Glomerular endothelial cell (primary cell): ENCODE results near the gene TMEM92. TPM values are rescaled to one million over a fixed set of nuclear protein-coding genes. Genes with fewer than 3 reads are reported as not detected.
"Not testable (repeated sequence)": the region's sequence is repeated elsewhere in the genome, so short reads cannot be mapped to it uniquely, and the experiment has no call there.

ENCODE experiments used
- DNase-seq: peaks from one replicate; pipeline ENCODE4 v3.0.0-alpha.2; 2011; ENCODE audit warnings: low read depth, low spot score; ENCODE audit errors: extremely low read depth
- total RNA-seq: library from RNA; depleted of rRNA; stranded (reverse); fragments of >200 nt; gene quantifications from 2 replicates; pipeline ENCODE4 v1.2.3, GENCODE V29; 2015

Gene TMEM92
- total RNA-seq, 1 donor from 2014 or later = 0.12 TPM

DNA sequence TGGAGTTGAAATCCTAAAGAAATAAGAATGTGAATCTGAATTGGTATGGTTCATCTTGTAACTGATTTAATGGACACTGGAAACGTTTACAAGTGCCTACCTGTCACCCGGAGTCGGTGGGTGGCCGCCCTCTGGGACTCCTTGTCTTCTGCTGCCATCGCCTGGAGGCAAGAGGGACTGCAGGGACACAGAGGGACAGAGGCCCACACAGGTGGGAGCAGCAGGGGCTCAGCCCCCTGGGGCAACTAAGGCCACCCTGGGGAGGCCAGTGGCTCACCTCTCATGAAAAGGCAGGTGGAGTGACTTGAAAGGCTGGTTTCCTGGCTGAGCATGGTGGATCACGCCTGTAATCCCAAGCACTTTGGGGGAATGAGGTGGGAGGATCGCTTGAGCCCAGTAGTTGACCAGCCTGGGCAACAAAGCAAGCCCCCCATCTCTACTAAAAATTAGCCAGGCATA is 23.2 kb downstream of the TMEM92 start:
- no peak for DNase-seq

DNA sequence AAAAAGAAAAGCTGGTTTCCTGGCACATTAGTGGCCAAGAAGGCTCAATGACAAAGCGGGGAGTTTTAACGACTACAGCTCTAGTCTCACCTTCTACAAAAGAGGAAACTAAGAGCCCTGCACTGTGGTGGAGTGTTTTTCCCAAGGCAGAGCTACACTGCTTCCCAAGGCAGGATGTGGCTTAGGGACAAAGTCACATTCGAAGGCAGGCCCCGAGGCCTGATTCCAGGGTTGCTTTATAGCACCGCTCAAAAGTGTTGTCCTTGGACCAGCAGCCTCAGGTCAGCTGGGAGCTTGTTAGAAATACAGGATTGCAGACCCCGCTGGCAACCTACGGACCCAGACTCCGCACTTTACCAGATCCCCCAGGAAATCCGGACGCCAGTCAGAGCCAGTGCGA is 23.8 kb downstream of the TMEM92 start:
- no peak for DNase-seq

DNA sequence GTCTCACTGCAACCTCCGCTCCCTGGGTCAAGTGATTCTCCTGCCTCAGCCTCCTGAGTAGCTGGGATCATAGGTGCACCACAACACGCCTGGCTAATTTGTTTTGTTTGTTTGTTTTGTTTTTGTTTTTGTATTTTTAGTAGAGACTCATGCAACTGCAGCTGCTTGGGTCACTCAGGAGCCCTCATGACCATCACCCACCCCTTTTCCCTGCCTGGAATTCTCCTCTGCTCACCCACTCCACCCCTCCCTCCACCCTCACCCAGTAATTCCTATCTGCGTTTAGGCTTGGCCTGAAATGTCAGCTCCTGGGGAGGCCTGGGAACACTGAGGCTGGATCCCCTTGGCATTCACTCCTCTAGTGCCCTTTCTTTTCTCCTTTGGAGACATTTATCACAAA is 25.5 kb downstream of the TMEM92 start:
- DNase-seq = no peak

DNA sequence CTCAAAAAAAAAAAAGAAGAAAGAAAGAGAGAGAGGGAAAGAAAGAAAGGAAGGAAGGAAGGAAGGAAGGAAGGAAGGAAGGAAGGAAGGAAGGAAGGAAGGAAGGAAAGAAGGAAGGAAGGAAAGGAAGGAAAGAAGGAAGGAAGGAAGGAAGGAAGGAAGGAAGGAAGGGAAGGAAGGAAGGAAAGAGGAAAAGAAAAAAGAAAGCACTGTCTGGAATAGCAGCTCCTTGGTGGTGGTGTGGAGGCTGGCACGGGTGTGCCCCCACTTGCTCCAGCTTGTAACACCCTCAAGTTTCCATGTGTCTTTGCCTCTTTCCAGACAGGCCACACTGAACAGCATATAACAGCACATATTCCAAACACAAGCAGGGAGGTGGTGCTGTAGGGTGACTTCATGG is 26.6 kb downstream of the TMEM92 start:
- not testable (repeated sequence) for DNase-seq

DNA sequence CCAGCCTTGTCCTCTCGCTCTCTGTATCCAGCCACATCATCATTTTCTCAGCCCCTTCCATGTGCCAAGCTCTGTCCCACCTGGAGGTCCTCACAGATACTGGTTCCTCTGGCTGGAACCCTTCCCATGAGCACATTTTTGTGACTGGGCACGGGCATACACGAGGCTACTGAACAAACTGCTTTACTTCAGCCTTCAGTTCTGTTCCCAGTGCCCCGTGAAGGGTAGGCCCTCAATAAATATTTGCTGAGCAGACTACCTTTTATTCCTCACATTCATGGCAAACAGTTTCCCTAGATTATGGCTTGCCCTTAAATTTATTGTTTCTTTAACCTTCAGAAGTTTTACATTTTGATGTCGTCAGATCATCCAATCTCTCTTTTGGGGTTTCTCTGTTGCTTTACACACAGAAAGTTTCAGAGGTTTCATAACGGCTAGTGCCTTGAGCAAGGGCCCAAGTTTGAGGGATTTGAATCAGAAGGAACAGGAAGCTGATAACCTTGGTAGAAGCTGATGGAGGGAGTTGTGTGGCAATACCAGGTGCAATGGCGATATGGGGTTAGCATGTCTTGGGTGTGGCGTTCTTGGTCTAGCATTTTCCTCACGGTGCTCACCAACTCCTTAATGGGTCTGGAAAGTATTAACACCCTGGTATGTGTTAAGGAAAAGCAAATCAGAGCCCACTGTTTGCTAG is 27.8 kb downstream of the TMEM92 start:
- DNase-seq = no peak

DNA sequence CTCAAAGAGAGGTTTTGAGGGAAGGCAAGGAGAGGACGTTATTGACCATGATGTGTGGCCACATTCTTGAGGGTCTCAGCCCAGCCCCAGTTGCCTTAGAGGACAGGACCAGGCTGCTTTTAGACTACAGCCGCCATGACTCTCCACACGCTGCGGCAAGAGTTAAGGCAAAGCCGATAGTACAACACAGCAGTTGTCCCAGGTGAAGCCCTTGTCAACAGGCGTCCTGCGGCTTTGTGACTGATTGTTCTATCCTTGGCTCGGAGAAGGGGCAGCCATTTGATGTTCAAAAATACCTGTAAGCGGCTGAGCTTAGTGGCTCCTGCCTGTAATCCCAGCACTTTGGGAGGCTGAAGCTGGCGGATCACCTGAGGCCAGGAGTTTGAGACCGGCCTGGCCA is 28.8 kb downstream of the TMEM92 start:
- DNase-seq = no peak

DNA sequence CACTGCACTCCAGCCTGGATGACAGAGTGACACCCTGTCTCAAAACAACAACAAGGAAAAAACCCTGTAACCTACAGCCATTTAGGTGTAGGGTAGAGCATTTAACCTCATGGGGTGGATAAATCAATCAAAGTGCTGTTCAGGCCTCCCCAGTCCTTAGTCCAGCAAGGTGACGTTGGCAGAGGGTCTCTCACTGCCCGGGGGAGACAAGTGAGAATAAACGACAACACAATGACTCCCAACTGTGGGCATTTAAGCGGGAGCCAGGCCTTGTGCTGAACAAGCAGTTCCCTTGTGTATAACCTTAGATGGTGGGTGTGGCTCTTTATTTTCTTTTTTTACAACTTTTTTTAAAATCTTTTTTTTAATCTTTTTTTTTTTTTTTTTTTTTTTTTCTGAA is 29.3 kb downstream of the TMEM92 start:
- DNase-seq = no peak

DNA sequence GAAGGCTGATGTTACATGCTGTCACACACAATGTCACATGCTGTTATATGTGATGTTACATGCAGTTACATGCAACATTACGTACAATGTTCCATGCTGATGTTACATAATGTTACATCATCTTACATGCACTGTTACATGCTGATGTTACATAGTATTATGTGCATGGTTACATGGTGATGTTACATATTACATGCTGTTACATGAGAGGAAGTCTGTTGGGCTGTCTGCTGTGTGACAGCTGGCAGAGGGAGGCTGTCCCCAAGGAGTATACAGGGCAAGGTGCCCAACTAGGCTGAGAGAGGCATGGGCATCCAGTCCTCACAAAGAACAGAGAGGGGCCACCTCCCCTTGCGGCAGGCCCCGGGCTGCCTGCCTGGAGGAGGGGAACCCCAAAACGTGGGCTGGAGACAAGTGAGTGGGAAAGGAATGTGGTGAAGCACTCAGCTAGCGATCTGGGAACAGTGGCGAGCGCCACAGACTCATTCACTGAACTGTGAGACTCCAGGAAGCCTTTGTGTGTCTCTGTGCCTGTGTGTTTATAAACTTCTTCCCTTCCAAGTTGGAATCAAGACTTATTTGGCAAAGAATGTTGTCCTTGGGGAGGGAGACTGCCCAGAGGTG is 30.6 kb downstream of the TMEM92 start:
- no peak for DNase-seq

DNA sequence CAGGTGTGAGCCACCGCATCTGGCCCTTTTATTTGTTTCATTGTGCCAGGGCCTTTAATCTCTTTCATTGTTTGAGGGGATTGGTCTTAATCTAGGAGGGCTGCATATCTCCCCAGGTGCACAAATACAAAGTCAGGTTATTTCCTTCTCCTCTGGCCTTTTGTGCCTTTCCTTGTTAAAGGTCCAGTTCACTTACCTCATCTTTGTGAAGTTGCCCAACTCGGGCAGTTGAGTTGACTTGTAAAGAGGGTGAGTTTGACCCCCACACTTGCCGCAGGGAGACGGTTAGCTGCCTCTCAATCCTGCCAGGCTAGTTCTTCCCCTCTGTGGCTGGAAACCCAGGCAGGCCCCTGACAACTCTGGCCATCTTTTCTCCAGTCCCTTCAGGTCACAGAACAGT is 33.4 kb downstream of the TMEM92 start:
- DNase-seq = no peak

DNA sequence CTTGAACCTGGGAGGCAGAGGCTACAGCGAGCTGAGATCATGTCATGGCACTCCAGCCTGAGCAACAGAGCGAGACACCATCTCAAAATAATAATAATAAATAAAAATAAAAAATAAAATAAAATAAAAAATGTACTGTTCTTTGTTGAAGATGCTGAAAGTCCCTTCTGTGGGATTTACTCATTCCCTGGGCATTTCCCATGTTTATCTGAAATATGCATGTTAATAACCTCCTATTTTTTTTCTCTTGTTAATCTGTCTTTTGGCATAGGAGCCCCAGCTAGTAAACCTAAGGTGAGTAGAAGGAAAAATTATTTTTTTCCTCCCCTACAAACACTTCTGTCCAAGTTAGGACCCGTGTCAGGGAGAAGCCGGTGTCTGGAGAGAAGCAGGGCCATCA is 34.4 kb downstream of the TMEM92 start:
- no peak for DNase-seq

DNA sequence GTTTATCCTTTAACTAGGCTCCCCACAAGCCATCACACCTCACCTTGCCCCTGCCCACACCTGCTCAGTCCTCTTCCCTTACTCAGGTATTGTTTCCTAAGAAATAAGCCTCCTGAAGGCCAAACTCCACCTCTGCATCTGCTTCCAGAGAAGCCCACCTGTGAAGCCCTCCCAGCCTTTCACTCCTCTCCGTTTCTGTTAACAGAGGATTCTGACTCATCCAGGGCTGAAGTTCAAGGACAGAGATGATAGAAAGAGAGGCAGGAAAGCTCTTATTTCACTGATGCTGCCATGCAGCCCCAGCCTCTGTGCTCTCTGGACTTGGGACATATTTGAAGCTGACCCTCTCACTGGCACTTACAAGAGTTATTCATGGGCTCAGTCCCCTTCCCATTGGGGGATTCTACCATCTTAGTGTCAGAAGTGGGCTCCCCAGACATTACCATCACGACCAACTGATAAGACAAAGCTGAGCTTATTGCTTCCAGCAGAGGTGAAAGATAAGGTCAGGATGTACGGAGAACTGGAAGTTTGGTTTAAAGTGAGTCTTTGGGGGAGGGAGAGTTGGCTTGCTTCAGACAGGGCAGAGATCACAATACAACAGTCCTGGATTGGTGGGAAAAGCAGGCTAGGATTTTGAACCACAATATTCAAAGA is 36.3 kb downstream of the TMEM92 start:
- DNase-seq = no peak

DNA sequence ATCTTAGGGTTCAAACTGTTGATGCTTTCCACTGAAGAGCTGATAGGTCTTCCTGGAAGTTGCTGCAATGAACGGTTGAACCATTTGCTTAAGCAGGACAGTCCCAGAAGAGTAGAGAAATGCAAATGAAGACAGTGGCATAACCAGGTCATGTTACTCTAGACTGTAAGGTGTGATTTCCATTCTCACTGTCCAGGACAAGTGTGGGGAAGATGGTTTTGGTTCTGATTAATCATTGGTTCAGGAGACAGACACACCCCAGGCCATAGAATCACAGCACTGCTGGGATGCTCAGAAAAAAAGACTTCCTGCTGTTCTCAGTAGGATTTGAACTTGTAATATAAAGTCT is 36.8 kb downstream of the TMEM92 start:
- DNase-seq = no peak

DNA sequence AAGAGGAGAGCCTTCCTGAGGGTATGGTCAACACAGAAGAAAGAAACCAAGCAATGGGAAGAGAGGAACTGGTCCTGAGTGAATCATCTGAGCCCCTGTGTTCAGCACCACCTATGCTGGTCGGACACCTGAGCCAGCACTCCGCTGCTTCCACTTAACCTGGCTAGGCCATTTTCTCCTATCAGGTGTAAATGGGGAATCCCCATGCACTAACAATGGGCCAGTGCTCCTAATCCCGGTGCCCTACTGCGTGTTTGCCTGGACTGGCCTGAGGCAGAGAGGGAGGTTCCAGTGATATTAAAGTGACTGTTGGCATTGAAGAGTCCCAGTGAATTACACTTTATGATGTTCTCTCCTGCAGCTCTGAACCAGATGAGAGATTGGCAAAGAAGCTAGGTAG is 37.2 kb downstream of the TMEM92 start:
- no peak for DNase-seq

DNA sequence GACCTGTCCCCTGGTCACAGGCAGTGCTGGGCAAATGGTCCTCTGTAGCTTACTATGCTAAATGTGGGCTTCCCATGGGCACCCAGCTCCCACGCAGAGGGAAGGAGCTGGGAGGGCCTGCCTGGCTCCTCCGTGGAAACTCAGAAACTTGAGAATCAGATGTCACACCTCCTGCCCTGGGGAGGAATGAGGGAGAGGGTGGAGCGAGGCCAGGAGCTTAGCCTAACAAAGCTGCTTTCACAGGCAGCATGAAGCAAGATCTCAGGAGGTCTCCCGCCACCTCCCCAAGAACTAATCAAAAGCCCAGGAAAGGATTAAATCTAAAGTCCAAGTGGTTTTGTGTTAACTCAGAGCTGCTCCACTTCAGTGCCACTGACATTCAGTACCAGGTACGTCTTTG is 38.0 kb downstream of the TMEM92 start:
- DNase-seq = no peak

DNA sequence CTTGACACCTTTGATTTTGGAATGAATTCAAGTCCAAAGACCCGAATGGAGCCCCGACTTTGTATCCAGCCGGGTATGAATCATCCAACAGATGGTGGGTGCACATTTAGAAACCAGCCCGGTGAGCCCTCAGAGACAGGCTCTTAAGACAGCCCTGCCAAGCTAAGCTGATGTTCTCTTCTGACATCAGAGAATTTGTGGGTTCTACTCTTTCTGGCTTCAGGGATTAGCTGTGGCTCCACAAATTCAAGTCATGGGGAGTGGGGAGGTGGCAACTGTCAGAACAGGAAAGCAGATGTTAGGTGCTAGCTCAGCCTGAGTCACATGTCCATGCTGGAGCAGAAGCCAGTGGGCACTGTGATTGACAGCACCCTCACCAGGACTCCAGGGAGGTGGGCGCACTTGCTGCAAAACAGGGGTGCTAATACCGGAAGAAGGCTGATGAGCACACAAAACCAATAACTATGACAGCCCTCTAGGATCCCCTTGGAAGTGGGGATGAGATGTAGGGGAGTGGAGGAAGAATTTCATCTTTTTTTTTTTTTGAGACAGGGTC is 40.3 kb downstream of the TMEM92 start:
- DNase-seq = no peak

DNA sequence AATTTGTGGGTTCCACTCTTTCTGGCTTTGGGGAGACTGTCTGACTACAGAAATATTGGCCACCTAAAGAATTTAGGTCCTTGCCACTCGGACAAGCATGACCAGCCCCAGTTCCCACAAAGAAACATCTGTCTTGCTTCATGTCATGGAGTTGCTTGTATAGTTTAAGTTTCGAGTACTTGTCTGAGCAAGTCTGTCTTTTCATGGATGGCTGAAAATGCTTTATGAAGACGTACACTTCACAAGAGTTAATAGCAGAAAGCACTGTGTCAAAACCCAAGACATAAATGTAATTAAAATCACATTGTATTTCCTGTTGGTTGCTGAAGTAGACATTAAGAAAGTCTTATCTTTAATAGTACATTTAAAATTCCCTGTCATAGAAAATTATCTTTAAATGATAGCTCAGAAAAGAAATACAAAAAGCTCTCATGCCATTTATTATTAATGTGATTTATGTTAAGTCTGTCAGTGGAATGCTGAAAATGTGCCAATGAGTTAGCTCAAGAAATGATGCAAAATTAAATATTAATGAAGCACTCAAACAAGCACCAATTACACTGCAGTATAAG is 41.8 kb downstream of the TMEM92 start:
- no peak for DNase-seq

DNA sequence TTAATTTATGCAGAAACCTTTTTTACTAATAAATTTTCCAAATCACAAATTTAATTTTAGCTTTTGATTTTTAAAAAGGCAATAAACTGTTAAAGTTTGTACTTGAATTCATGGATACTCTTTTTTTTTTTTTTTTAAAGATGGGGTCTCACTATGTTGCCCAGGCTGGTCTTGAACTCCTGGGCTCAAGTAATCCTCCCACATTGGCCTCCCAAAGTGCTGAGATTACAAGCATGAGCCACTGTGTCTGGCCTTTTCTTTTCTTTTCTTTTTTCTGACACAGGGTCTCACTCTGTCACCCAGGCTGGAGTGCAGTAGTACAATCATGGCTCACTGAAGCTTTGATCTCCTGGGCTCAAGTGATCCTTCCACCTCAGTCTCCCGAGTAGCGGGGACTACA is 42.4 kb downstream of the TMEM92 start:
- not testable (repeated sequence) for DNase-seq

DNA sequence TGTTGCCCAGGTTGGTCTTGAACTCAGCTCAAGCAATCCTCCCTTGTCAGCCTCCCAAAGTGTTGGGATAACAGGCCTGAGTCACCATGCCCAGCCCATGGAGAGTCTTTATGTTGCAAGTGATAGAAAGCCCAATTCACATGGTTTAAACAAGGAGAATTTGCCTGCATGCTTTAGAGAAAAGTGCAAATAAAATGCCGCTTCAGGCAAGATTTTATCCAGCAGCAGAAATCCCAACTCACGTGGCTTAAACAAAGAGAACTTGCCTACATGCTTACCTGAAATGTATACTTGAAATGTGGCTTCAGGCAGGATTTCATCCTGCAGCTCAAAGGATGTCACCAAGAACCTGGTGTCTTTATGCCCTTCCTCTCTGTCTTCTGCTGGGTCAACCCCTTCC is 42.9 kb downstream of the TMEM92 start:
- DNase-seq = no peak

DNA sequence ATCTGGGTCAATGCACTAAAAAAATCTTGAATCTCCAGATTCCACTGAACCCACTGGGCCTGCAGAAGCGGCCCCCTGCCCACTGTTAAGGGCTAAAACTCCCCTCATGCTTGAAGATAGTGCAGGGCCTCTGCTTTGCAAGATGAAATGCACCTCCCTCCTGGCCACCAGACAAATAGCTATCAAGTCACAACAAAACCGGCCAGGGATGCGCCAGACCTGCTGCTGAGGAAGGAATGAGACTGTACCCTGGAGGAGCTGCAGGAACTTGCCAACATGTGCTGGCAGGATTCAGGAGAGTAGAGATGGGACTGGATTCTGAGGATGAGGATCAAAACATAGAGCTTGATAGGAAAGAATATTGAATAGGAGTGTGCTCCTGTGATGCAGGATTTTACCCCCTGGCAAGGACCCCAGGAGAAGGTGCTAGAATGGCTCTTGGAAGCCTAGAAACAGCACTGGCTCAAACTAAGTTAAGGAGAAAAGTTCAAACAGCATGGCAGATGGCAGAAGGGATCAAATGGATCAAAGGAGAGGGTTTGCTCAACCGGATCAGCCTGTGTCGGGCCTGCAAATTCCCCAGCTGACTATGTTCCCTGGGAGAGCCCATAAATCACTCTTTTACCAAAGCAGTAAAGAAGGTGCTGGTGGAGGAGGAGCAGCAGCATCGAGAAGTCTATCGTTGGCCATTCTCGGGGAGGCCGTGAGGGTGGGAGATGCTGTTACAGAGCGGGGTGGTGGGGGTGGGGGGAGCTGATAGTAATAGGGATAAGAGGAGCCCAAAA is 44.4 kb downstream of the TMEM92 start:
- DNase-seq = no peak

DNA sequence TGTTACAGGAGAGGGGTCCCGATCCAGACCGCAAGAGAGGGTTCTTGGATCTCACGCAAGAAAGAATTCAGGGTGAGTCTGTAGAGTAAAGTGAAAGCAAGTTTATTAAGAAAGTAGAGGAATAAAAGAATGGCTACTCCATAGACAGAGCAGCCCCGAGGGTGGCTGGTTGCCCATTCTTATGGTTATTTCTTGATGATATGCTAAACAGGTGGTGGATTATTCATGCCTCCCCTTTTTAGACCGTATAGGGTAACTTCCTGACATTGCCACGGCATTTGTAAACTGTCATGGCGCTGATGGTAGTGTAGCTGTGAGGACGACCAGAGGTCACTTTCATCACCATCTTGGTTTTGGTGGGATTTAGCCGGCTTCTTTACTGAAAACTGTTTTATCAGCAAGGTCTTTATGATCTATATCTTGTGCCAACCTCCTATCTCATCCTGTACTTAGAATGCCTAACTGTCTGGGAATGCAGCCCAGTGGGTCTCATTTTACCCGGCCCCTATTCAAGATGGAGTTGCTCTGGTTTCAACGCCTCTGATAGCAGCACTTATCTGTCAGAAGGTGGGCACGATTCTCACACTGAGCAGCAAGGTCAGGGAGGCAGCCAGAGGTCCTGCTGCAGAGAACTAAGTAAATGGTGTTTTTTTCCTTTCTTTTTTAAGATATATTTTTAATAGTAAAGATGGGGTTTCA is 45.2 kb downstream of the TMEM92 start:
- DNase-seq = no peak
